ENCODE measurements around the gene B4GAT1. TPM values are rescaled to one million over a fixed set of nuclear protein-coding genes. Genes with fewer than 3 reads are reported as not detected.

The B4GAT1 gene
- polyA plus RNA-seq, 1 of the 3 experiments (the other 2 are of a cell fraction), result 26.4 TPM

GRCh38 chr11:66336234-66337102, 11.0 kb downstream of the B4GAT1 start, which contains the start of gene RIN1 (continued):
- TF ChIP-seq FOXJ3 (CRISPR knock-in tag; IDR thresholded peaks at IDR 0.05), result no peak
- TF ChIP-seq EZH2phosphoT487 (IDR thresholded peaks at IDR 0.05; ENCODE audit: borderline replicate concordance, low read depth), result no peak
- TF ChIP-seq, protein P1, sequence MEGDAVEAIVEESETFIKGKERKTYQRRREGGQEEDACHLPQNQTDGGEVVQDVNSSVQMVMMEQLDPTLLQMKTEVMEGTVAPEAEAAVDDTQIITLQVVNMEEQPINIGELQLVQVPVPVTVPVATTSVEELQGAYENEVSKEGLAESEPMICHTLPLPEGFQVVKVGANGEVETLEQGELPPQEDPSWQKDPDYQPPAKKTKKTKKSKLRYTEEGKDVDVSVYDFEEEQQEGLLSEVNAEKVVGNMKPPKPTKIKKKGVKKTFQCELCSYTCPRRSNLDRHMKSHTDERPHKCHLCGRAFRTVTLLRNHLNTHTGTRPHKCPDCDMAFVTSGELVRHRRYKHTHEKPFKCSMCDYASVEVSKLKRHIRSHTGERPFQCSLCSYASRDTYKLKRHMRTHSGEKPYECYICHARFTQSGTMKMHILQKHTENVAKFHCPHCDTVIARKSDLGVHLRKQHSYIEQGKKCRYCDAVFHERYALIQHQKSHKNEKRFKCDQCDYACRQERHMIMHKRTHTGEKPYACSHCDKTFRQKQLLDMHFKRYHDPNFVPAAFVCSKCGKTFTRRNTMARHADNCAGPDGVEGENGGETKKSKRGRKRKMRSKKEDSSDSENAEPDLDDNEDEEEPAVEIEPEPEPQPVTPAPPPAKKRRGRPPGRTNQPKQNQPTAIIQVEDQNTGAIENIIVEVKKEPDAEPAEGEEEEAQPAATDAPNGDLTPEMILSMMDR (IDR thresholded peaks at IDR 0.05), result peak; percentile 56
- no peak for TF ChIP-seq NRF1 (IDR thresholded peaks at IDR 0.05; ENCODE audit: low read depth, low read length)
- TF ChIP-seq, protein P2, sequence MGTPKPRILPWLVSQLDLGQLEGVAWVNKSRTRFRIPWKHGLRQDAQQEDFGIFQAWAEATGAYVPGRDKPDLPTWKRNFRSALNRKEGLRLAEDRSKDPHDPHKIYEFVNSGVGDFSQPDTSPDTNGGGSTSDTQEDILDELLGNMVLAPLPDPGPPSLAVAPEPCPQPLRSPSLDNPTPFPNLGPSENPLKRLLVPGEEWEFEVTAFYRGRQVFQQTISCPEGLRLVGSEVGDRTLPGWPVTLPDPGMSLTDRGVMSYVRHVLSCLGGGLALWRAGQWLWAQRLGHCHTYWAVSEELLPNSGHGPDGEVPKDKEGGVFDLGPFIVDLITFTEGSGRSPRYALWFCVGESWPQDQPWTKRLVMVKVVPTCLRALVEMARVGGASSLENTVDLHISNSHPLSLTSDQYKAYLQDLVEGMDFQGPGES (IDR thresholded peaks at IDR 0.05; ENCODE audit: low read depth, low read length), result no peak
- peak; percentile 81 for TF ChIP-seq RAD21 (IDR thresholded peaks at IDR 0.05; ENCODE audit: low read length)
- peak; percentile 95; the same call in 1 of the 2 replicates for TF ChIP-seq RXRA (IDR thresholded peaks at IDR 0.05; ENCODE audit: borderline replicate concordance, low read depth)
- TF ChIP-seq, protein P3, sequence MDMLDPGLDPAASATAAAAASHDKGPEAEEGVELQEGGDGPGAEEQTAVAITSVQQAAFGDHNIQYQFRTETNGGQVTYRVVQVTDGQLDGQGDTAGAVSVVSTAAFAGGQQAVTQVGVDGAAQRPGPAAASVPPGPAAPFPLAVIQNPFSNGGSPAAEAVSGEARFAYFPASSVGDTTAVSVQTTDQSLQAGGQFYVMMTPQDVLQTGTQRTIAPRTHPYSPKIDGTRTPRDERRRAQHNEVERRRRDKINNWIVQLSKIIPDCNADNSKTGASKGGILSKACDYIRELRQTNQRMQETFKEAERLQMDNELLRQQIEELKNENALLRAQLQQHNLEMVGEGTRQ (IDR thresholded peaks at IDR 0.05; ENCODE audit: borderline replicate concordance, low read depth, low read length), result no peak

DNA sequence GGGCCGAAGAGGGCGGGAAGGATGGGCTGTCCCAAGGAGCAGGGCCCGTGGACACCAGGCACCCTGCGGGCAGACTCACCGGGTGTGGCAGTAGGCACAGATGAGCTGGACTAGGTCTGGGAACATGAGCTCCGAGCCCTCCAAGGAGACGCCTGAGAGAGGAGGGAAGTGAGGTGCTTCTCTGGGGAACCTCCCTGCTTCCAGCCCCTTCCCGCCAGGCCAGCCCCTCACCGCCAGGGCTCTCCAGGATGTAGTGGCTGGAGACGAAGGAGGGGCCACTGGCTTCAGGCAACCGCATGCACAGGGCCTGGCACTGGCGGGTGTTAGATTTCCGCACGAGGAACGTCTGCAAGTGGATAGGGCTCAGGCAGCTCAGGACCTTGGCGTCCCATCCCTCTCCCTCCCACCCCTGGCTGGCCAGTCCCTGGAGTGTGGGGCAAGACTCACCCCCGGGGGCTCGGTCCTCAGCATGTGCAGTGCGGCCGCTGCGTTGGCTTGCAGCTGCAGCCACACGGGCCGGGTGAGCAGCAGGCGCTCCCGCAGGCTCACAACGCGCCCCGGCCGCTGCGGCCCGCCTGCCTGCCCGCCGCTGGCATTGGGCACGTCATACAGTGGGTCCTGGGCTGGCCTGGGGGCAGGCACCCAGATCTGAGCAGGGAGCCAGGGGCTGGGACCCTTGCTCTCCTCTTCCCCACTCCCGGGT, 11.7 kb downstream of the B4GAT1 start:
- no peaks in the 10 kb centered on the region for H3K9me2 ChIP-seq
- H3K4me3 ChIP-seq (ENCODE audit: low read depth in 2 of 2, low read length in 1 of 2), result peak overlapping the region; percentile 68 to 69
- H3K4me1 ChIP-seq (ENCODE audit: control insufficient read depth in 1 of 2, insufficient read depth in 2 of 2, low read depth in 1 of 2, low read length in 1 of 2), result peaks cover 27 to 44% of the 10 kb centered on the region in 2 experiments
- H4K20me1 ChIP-seq (ENCODE audit: insufficient read depth), result no peaks in the 10 kb centered on the region; the same call in 1 of the 2 replicates
- peak overlapping the region; percentile 87 for H3K9ac ChIP-seq
- peak; percentile 81 for DNase-seq
- H3K36me3 ChIP-seq (replicated peaks in 1 of 2; ENCODE audit: control insufficient read depth in 1 of 2, insufficient read depth in 2 of 2, low read length in 1 of 2), result peaks cover 15 to 47% of the 10 kb centered on the region in 2 experiments
- no peaks in the 10 kb centered on the region for H3K27me3 ChIP-seq (ENCODE audit: insufficient read depth)
- CTCF ChIA-PET, result interaction anchor here (0.6 to 8.8 kb wide), 23 partner anchors 9 to 446 kb away, joined by 3 to 280 read pairs (median 4); partner anchors contain the start of genes B4GAT1, BRMS1, CD248 and RAB1B
- WGBS (ENCODE audit: low lambda C conversion rate), result 44% methylated on average over 8 of the region's 35 CpGs
- H3F3A ChIP-seq (replicated peaks; ENCODE audit: insufficient read depth), result peaks cover 10% of the 10 kb centered on the region
- H2AFZ ChIP-seq (ENCODE audit: low read depth), result no peak overlapping the region
- peak overlapping the region; percentile 90 for H3K4me2 ChIP-seq
- POLR2A ChIA-PET, result interaction anchor here (0.7 to 3.2 kb wide), 6 partner anchors 9 to 85 kb away, joined by 3 to 33 read pairs (median 4); partner anchors contain the start of genes BRMS1, NPAS4, RAB1B and SLC29A2
- H3K9me3 ChIP-seq, result no peaks in the 10 kb centered on the region
- H3K27ac ChIP-seq (ENCODE audit: low read depth in 2 of 2, low read length in 1 of 2), result peak overlapping the region; percentile 94
- peaks cover 17% of the 10 kb centered on the region for H3K79me2 ChIP-seq (ENCODE audit: insufficient read depth)
- TF ChIP-seq, protein P2 (IDR thresholded peaks at IDR 0.05; ENCODE audit: low read depth, low read length), result no peak
- TF ChIP-seq, protein P3 (IDR thresholded peaks at IDR 0.05; ENCODE audit: borderline replicate concordance, low read depth, low read length), result no peak
- TF ChIP-seq ELF1 (IDR thresholded peaks at IDR 0.05) (no peak), EZH2phosphoT487 (IDR thresholded peaks at IDR 0.05; ENCODE audit: borderline replicate concordance, low read depth) (no peak), MAX (IDR thresholded peaks at IDR 0.05; ENCODE audit: low read depth) (peak; percentile 88), FOXJ3 (CRISPR knock-in tag; IDR thresholded peaks at IDR 0.05) (no peak), FOSL2 (IDR thresholded peaks at IDR 0.05; ENCODE audit: borderline replicate concordance, low read depth) (no peak), USF1 (IDR thresholded peaks at IDR 0.05; ENCODE audit: borderline replicate concordance, low read depth) (no peak), MXI1 (IDR thresholded peaks at IDR 0.05; ENCODE audit: low read depth, low read length) (peak; percentile 38; the same call in 1 of the 2 replicates), SIN3A (IDR thresholded peaks at IDR 0.05; ENCODE audit: borderline replicate concordance, low read depth, low read length) (0 out of 2 replicates have a peak, but pooled peaks have one; percentile 19), GABPA (IDR thresholded peaks at IDR 0.05; ENCODE audit: low read depth) (no peak), POLR2AphosphoS5 (IDR thresholded peaks at IDR 0.05; ENCODE audit: low read depth, low read length) (peak; percentile 24), TEAD4 (IDR thresholded peaks at IDR 0.05; ENCODE audit: borderline replicate concordance, insufficient read depth) (no peak)

Measured in SK-N-SH (cell line).